Measurements from ENCODE around the gene SMAD4. TPM values are rescaled to one million over a fixed set of nuclear protein-coding genes. Genes with fewer than 3 reads are reported as not detected.

SMAD4 gene
- polyA plus RNA-seq, 3 donors, result 155 to 193 (median 157) TPM

DNA sequence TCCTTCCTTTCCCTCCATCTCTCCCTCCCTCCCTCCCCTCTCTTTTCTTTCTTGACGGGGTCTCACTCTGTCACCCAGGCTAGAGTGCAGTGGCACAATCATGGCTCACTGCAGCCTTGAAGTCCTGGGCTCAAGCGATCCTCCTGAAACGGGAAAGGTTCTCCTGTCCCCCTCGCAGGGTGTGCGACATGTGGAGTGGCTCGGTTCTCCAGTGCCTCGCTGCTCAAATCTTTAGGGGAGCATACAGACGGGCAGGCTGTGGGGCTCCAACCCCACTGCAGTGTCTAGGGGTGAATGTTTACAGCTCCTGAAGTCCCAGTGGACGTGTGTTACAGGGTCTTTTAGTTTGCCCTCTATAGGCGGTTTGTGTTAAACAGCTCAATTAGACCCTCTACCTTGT, 93.5 kb downstream of the SMAD4 start:
- DNase-seq (ENCODE audit: extremely low read depth in 1 of 11, low read depth in 9 of 11, low spot score in 4 of 11), result no peak

DNA sequence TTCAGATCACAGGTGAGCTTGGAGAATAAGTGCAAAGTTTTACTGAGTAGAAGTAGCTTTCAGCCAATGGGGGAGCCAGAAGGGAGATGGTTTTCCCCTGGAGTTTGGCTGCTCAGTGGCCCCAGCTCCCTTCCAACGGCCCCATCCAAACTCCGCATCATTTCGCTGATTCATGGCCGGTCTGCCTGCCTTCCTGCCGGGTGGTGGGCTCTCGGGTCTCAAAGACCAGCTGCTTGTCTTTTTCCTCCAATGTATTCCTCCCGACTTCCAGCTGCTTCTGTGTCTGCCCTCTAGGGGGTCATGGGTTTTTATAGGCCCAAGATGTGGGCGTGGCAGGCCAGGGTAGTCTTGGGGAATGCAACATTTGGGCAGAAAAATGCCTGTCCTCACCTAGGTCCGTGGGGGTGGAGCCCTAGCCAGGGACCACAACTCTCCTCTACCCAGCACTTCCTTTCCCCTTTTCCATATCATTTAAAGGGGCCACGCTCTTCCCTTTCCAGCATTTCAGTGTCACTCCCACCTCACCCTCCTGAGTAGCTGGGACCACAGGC, 94.0 kb downstream of the SMAD4 start:
- DNase-seq (ENCODE audit: extremely low read depth in 1 of 11, low read depth in 9 of 11, low spot score in 4 of 11), result no peak

DNA sequence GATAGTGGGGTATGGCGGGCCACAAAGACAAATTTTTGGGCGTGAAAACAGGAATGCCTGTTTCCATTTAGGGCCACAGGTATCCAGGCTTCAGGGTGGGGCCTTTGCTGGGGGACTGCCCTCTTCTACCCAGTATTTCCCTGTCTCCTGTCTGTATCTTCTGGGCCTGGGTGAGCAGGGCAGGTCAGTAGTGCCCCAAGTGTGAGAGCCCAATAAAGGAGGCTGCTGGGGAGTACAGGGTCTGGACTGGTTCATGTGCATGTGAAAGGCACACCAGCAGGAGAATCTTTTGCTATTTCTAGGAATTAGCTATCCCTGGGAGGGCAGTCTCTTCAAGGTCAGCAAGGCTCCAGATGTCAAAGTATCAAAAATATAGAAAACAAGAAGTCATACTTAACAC, 96.0 kb downstream of the SMAD4 start:
- no peak for DNase-seq (ENCODE audit: extremely low read depth in 1 of 11, low read depth in 9 of 11, low spot score in 4 of 11)

DNA sequence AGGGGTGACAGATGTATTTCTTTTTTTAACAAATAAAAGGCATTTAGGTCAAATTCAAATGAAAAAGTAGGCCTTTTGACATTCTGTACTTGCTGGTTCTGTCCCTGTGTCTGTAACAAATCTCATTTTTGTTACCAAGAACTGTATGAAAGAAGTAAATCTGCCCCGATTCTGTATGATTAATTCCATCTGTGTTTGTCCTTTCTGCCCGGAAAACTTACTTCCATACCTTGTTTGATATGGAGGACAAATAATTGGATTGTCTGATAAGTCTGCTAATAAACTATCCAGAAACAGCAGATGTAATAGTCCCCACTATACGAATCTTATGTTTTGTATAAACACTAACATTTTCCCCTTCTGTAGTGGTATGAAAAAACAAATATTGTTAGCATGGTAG, 97.7 kb downstream of the SMAD4 start:
- no peak for DNase-seq (ENCODE audit: extremely low read depth in 1 of 11, low read depth in 9 of 11, low spot score in 4 of 11)

DNA sequence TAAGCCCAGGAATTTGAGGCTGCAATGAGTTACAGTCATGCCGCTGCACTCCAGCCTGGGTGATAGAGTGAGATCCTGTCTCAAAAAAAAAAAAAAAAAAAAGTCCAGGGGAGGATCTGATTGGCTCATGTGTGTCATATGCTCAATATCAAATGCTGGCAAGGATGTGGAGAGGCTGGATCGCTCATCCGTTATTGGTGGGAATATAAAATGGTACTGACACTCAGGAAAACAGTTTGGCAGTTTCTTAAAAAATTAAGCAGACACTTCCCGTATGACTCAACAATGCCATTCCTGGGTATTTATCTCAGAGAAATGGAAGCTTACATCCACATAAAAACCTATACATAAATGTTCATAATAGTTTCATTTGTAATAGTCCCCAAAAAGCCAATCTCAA, 98.5 kb downstream of the SMAD4 start:
- no peak for DNase-seq (ENCODE audit: extremely low read depth in 1 of 11, low read depth in 9 of 11, low spot score in 4 of 11)

DNA sequence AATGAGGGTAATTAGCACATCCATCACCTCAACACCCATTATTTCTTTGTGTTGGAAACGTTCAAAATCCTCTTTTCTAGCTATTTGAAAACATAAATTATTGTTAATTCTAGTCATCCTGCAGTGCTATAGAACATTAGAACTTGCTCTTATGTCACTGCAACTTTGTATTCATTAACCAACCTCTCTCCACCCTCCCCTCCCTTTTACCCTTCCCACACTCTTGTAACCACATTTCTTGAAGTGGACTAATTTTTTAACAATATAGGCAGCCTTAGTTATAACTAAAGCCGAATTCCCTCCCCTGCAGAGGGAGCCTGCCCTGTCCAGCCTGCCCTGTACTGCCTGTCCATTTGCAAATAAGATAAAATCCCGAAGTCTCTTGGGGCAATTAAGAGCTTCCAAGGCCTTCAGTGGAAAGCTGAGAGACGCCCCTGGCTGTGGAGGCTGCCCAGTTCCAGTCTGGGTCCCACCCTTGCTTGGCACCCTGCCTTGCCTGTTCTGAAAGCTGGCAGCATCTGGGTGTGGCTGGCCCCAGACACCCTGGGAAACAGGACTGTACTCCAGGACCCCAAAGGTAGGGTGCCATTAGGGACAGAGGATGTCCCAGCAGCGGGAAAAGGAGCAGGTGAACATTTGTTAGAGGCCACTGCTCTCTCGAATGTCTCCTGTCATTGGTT, 102.4 kb downstream of the SMAD4 start:
- DNase-seq (ENCODE audit: extremely low read depth in 1 of 11, low read depth in 9 of 11, low spot score in 4 of 11), result no peak

DNA sequence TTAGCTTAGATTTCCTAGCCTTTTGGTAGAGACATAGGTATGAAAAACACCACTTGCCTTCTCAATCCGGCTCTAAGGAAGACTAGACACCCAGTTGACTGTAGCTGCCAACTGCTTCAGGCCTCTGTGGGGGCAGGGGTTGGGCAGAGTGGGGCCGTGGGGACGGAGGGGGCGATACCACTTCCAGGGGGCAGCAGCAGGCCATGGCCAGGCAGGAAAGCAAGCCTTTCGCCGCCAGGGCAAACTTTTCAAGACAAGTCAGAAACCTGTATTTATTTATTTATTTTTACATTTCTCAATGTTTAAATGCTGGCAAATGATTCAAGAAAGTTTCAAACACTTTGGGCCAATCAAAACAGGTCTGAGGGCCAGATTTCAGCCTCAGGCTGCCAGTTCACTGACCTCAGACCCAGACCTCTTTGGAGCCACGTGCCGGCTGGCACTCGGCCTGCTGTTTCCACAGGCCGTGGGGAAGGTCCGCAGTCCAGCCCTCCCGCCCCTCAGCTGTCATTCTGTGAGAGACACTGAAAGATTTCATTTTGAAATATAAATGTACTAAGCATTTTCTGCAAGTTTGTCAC, 103.7 kb downstream of the SMAD4 start:
- no peak for DNase-seq (ENCODE audit: extremely low read depth in 1 of 11, low read depth in 9 of 11, low spot score in 4 of 11)

Other genes starting within 250 kb of the SMAD4 start
- 1 to 10 TPM; 2.4 to 3.6 (median 2.4) TPM for gene MRO, start 210.2 kb upstream of the SMAD4 start, polyA plus RNA-seq (ENCODE audit: insufficient read length in 3 of 3)
- gene ME2, start 151.1 kb upstream of the SMAD4 start, polyA plus RNA-seq (ENCODE audit: insufficient read length in 3 of 3), result 10 to 100 TPM; 31.7 to 34.2 (median 32.3) TPM
- gene ELAC1, start 62.2 kb upstream of the SMAD4 start, polyA plus RNA-seq (ENCODE audit: insufficient read length in 3 of 3), result 10 to 100 TPM; 14.1 to 16.5 (median 16.2) TPM
- 10 to 100 TPM; 61.8 to 78.8 (median 64.3) TPM for gene MEX3C, start 167.5 kb downstream of the SMAD4 start, polyA plus RNA-seq (ENCODE audit: insufficient read length in 3 of 3)